ENCODE results near the gene NTHL1.

NTHL1 gene

DNA sequence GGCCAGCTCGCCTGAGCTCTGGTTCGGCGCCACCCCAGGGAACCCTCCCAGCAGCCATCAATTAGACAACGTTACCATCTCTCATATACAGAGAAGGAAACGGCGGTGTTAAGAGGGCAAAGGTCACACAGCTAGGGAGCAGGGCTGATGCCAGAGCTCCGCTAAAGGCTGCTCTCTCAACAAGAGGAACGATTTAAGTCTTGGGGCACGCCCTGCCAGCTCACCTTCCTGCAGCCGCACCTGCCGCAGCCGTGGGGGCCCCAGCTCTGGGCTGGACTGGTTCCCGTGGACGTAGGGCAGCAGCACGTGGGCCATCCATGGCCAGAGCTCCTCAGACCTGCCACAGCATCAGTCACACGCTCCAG lies 44.6 kb upstream of the NTHL1 start:
- TF ChIP-seq, protein P1, sequence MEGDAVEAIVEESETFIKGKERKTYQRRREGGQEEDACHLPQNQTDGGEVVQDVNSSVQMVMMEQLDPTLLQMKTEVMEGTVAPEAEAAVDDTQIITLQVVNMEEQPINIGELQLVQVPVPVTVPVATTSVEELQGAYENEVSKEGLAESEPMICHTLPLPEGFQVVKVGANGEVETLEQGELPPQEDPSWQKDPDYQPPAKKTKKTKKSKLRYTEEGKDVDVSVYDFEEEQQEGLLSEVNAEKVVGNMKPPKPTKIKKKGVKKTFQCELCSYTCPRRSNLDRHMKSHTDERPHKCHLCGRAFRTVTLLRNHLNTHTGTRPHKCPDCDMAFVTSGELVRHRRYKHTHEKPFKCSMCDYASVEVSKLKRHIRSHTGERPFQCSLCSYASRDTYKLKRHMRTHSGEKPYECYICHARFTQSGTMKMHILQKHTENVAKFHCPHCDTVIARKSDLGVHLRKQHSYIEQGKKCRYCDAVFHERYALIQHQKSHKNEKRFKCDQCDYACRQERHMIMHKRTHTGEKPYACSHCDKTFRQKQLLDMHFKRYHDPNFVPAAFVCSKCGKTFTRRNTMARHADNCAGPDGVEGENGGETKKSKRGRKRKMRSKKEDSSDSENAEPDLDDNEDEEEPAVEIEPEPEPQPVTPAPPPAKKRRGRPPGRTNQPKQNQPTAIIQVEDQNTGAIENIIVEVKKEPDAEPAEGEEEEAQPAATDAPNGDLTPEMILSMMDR (conservative IDR thresholded peaks at IDR 0.05; ENCODE audit: low read depth, low read length): no peak
- no peak for DNase-seq (ENCODE audit: low read depth)
- H3K4me3 ChIP-seq (ENCODE audit: low read depth, low read length): no peak overlapping the region

DNA sequence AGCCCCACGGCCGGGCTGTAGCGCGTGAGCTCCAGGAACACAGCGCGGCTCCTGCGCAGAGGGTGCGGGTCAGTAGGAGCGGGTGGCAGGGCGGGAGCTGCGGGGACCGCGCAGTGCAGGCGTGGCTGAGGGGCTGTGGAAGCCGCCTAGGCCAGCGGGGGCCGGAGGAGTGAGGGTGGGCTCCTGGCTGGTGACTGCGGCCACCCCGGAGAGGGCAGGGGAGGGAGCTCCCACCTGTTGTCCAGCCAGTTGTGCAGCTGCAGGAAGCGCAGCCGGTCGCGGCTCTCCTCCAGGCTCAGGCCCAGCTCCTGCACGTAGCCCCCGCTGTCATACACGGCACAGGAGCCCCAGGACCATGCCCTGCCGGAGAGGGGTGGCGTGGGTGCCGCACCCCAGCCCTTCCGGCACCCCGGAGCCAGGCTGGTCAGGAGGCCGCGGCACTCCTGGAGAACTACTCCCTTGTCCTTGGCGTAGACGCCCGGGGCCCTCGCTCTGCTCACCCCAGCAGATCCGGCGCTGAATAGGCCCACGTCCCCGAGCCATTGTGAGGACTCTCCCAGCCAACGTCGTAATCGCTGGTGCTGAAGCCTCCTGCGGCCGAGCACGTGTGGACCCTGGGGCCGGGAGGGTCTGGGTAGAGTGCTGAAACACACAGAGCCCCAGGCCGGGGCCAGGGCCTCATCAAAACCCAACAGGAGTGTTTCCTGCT lies 44.1 kb upstream of the NTHL1 start:
- TF ChIP-seq, protein P1 (conservative IDR thresholded peaks at IDR 0.05; ENCODE audit: low read depth, low read length): no peak
- no peak for DNase-seq (ENCODE audit: low read depth)
- peak overlapping the region; percentile 22 for H3K4me3 ChIP-seq (ENCODE audit: low read depth, low read length)

DNA sequence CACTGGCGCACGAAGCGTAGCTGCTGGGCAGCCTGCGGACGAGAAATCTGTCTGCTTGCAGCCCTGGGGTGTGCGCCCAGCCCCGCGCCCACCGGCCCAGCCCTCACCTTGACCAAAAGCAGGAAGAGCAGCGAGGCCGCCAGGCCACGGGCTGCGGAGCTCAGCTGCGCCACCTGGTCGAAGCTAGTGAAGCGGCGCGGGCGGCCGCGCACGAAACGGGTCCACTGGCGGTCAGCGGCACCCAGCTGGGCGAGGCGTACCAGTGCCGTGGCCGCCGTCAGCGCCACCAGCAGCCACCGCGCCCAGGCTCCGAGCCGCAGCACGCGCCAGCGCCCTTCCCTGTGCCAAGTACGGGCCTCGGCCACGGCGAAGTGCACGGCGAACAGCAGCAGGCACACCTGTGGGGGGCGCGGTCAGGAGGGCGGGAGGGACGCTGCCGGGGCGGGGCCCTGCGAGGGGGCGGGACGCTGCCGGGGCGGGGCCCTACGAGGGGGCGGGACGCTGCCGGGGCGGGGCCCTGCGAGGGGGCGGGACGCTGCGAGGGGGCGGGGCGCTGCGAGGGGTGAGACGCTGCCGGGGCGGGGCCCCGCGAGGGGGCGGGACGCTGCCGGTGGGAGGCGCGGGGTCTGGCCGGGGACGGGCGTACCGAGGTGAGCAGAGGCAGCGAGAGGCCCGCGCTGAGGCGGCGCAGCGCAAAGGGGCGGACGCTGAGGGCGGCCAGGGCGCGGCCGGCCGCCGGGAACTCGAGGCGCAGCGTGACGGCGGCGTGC lies 43.3 kb upstream of the NTHL1 start:
- H3K4me3 ChIP-seq (ENCODE audit: low read depth, low read length): no peak overlapping the region
- TF ChIP-seq, protein P1 (conservative IDR thresholded peaks at IDR 0.05; ENCODE audit: low read depth, low read length): no peak
- DNase-seq (ENCODE audit: low read depth): peak; percentile 73

DNA sequence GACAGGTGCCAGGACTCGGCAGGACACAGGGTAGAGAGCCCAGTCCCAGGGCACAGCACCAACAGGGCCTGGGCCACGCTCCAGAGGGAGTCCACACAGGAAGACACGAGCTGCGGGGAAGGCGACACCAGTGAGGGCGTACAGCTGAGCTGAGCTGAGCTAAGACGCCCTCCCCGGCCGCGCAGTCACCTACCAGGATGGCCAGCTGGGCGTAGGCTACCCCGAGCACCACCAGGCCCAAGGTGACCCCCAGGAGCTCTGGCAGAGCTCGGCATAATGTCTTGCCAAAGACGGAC lies 42.8 kb upstream of the NTHL1 start:
- H3K4me3 ChIP-seq (ENCODE audit: low read depth, low read length): no peak overlapping the region
- DNase-seq (ENCODE audit: low read depth): no peak
- TF ChIP-seq, protein P1 (conservative IDR thresholded peaks at IDR 0.05; ENCODE audit: low read depth, low read length): no peak

DNA sequence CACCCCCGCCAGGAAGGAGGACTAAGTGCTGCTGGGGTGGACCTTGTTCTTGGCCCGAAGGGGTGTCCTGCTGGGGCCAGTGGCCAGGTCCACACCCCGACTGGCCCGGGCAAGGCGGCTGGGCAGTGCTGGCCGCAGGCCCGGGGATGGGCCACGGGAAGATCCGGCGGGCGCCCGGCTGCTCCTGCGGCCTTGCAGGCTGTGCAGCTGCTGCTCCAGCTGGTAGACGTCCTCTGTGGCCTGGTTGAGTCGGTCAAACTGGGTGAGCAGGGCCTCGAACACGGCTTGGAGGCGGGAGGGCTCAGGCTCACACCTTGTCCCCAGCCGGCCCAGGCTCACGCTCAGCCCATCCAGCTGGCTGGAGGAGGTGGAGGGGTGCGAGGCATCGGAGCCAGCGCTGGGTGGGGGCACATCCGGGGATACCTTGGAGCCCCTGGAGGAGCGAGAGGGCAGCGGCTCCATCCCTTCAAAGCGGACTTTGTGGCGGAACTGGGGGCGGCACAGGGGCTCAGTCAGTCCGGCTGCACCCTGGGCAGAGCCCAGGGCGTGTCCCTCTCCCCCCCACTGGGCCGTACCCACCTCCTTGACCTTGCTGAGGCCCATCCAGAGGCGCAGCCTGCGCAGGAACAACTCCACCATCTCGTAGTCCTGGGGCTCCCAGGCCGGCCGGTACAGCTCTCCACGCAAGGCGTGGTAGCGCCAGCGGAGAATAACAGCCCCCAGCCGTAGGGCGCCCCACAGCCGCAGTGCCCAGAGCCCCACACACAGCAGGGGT lies 42.3 kb upstream of the NTHL1 start:
- no peak overlapping the region for H3K4me3 ChIP-seq (ENCODE audit: low read depth, low read length)
- TF ChIP-seq, protein P1 (conservative IDR thresholded peaks at IDR 0.05; ENCODE audit: low read depth, low read length): no peak
- DNase-seq (ENCODE audit: low read depth): no peak

DNA sequence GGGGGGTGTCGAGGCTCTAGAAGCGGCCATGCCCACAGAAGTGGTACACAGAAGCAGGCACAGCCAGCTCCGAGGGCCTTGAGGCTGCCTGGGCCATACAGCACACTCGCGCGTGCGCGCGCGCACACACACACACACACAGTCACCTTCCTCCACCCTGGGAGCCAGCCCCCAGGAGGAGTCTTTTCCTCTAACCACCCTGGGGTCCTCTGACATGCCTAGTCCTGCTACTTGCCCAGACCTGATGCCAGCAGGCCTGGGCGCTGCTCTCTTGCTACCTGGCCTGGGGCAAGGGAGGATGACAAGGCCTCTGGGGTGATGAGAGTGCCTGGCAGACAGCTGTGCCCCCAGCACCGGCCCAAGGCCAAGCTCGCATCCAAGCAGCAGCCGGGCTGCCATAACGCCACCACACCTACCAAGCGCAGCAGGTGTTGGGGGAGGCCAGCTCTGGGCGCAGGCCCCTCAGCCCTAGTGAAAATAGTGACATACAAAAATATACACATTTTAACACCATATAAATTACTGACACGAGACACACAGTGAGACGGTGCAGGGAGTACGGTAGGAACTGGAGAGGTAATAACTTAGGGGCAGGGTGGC lies 41.2 kb upstream of the NTHL1 start:
- DNase-seq (ENCODE audit: low read depth): no peak
- no peak overlapping the region for H3K4me3 ChIP-seq (ENCODE audit: low read depth, low read length)
- TF ChIP-seq, protein P1 (conservative IDR thresholded peaks at IDR 0.05; ENCODE audit: low read depth, low read length): no peak

All from choroid plexus epithelial cell (primary cell).